A204.1 (cell line): ENCODE results near the gene LPIN2.
"Not testable (repeated sequence)": the region's sequence is repeated elsewhere in the genome, so short reads cannot be mapped to it uniquely, and the experiment has no call there.

Source experiments
- FAIRE-seq: peaks from 2 replicates; lab custom pipeline; 2012; peaks lifted over from hg19 to GRCh38; lab: Jason Lieb, UNC

LPIN2 gene

GRCh38 chr18:3003766-3004165 is 9.2 kb downstream of the LPIN2 start:
- not testable (repeated sequence) for FAIRE-seq

DNA sequence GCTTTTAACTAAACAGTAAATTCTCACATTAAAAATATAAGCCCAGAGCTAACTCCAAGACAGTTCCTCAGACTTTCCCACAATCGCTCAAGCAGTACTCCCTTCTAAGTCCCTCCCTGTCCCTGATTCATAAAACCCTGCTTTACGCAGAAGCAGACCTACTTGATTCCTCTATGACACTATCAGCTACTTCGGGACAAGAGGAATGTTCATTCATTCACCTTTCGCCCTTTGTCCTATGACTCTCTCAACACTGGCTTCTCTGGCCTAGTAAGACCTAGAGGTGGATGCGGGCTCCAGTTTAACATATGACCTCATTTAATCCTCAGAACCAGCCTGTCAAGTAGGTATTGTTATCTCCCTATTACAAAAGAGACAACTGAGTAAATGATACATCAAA is 10.2 kb downstream of the LPIN2 start:
- FAIRE-seq, result no peak

GRCh38 chr18:2998644-2999043 is 14.3 kb downstream of the LPIN2 start:
- FAIRE-seq, result no peak

DNA sequence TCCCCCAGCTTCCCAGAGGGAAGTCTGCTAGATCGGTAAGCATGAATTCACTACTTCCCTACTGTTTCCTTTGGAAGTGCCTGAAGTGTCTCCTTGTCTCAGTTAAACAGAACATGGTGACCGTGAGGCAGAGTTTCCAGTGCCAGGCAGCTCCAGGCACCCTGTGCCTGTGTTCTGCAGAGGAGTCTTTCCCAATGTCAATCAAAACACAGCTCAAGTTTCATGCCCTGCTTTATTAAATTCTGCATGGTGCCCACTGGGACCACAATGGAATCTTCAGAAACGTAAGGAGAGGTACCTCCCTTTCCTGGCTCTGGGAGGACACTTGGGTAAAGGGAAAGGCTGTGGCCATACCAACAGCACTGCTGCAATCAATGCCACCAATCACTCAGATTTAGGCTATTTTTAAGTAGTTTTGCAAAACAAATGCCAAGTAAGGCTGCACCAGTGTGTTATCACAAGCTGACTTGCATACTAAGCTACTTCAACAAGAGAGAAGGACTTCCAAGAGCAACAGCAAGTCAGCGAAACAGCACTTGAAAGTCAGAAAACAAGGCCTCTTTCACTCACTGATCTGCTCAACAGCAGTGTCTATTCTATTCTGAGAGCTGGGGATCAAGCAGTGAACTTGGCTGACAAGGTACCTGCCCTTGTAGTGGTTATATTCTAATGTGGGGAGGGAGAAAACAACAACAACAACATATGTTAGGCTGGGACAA is 14.9 kb downstream of the LPIN2 start:
- no peak for FAIRE-seq

DNA sequence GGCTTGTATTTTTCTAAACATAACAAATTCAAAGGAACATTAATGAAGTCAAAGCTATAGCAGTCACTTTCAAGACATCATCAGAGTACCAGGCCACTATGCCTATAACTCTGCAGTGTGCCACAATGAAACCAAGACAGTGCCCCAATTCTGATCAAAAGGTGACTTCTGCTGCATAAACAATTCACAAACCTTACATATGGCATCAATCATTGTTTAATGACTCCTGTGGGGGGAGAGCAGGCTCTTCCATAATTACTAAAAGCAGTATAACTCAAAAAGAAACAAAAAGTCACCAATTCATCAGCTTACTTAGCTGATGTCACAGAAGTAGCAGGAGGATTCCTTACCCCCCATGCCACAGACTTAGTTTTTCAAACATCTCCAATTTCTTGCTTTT is 15.5 kb downstream of the LPIN2 start:
- FAIRE-seq, result no peak

DNA sequence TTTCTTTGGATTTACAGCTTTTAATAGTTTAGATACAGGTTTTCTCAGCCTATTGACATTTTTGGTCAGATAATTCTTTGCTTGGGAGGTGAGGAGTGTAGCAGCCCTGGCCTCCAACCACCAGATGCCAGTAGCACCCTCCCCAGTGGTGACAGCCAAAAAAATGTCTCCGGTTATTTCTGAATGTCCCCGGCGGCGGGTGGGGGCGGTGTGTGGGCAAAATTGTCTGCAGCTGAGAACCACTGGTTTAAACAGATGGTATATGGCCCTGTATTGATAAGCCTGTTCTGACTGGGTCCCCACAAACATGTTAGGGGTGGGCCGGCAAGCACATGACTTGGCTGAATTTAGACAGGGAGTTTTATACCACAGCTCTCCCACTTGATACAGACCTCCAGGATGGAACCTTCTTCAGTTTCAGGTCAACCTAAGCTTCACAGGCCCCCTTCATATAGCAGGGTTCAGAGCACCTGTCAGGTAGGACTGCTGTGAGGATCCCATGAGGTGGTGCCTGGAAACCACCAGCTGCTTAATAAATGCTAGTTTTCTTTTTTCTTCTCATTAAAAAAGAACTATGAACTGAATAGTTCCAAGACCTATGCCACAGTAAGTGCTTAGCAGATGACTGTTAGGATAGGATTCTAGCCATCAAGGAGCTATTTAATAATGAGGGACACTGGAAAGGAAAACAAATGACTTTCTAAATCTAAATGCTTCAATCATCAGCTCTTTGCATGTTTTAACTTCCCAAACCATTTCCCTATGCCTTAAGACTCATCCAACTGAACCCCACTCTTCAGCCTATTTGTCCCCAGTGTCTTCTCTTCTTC is 18.1 kb downstream of the LPIN2 start:
- no peak for FAIRE-seq

DNA sequence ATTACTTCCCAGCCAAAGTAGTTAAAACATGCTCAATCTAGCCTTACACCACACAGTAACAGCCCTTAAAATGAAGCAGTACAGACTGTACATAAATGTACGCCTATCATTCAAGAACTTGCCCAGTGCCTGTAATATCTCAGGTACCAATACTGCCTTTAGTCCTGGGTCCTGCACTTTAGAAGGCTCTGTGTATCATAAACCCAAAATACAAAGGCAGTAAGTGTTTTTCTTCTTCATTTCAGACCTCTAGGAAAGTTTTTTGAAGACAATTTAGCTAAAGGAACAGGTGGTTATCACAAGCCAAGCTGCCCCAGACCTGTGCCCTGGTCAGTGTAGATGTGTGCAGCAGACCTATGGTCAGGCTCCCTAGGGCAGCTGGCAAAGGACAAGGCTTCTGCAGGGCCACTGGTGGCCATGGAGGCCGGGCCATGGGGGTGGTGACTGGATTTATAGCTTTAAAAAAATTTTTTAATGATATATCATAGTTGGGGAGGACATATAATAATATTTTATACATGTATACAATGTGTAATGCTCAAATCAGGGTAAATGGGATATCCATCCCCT is 18.8 kb downstream of the LPIN2 start:
- no peak for FAIRE-seq

- FAIRE-seq, result no peak
These were observed 19.7 kb downstream of the LPIN2 start for GRCh38 chr18:2992995-2993877.

GRCh38 chr18:2990956-2991640 is 21.8 kb downstream of the LPIN2 start:
- FAIRE-seq, result no peak

GRCh38 chr18:2987876-2988790 is 24.8 kb downstream of the LPIN2 start:
- no peak for FAIRE-seq

DNA sequence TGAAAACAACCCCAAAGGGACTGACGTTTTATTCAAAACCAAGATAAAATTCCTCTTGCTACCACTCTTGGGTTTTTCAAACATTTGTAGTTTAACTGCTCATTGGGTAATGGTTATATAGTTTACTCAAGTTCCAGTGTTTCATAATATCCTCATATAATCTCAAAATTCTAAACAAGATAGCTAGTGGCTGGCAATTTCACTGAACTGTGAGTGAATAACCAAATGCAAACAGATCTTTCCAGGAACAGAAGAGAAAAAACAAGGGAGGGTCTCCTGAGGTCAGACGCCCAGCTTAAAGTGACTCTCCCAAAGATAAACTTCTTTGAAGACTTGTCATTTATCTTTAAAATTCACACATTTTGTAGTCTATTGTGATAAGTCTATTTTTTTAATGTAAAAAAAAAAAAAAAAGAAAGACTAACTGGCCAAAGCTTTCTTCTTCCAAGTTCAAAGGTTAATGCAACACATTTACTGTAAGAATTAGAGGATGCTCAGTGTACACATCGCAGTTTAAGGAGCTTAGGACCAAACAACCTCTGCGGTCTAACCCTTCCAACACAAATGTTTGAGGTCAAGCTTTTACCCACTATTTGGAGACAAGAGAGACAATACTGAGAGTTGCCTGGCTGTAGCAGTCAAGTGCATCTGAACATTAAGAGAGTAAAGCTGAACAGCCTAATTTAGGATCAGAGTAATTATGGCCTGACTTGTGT is 26.6 kb downstream of the LPIN2 start:
- no peak for FAIRE-seq

DNA sequence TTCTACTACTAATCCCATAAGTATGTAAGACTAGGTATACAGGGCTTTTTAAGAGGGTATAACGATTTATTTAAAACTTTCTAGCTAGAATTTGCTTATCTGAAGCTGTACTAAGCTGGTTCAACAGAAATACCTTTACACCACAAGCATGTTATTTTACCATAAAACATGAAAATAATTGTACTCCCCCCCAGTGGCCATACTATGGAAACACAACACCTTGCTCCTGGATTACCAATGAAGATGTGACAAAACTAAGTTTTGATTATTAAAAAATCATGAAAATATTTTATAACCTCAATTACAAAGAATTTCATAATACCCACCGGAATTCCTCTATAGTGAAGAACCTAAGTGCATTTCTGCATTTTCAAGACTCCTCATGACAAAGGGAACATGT is 27.3 kb downstream of the LPIN2 start:
- FAIRE-seq, result no peak

DNA sequence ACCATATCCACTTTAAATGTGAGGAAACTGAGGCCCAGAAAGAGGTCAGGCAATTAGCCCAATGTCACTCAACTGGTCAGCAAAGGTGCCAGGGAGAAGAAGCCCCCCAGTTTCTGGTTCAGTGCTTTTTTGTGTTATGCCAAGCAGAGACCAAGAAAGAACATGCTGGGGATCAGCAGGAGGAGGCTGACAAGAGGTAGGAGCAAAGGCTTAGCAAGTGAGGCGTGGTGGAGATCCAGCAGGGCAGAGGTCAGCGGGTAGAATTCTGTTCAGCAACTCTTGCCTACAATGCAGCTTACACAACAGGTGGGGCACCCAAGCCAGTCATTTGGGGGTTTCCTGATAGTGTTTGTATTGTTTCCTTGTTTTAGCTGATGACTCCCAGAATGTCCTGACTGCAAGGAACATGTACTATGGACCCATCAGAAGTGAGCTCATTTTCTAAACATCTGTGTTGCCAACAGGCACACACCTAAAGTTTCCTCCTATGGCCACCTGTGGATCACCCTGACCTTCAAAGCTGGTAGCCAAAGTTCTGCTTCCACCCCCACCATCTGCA is 28.2 kb downstream of the LPIN2 start:
- no peak for FAIRE-seq

- FAIRE-seq, result no peak
These were observed 28.9 kb downstream of the LPIN2 start for GRCh38 chr18:2984091-2984490.

- FAIRE-seq, result no peak
These were observed 29.6 kb downstream of the LPIN2 start for GRCh38 chr18:2983296-2983695.

GRCh38 chr18:2982452-2983269 is 30.3 kb downstream of the LPIN2 start:
- no peak for FAIRE-seq

DNA sequence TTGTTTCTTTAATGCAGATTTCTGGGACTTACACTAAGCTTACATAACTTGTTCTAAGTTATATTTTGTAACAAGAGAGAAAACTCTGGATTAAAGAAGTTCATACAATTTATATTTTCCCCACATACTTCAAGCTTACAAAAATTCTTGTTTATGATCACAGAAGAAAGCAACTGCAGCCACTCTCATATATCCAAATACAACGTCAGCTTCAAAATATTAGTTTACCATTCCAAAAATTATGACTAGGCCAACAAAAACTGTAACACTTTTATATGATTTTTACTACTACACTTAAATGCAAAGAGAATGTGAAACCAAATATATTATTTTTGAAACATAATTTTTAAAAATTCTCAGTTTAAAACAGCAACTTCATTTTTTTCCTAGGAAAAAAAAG is 30.9 kb downstream of the LPIN2 start:
- no peak for FAIRE-seq

- FAIRE-seq, result no peak
These were observed 31.7 kb downstream of the LPIN2 start for GRCh38 chr18:2981212-2981728.
